ENCODE measurements around the gene CNTNAP3B. TPM values are rescaled to one million over a fixed set of nuclear protein-coding genes. Genes with fewer than 3 reads are reported as not detected.
"Not testable (repeated sequence)": the region's sequence is repeated elsewhere in the genome, so short reads cannot be mapped to it uniquely, and the experiment has no call there.

Gene CNTNAP3B
- total and polyA plus RNA-seq, 5 donors from 2014 or later: not detected

- DNase-seq; H3K4me3 ChIP-seq (ENCODE audit: low read depth, low read length); H3K4me1 Mint-ChIP-seq; H3K27ac ChIP-seq (ENCODE audit: insufficient read depth, low read length, poor library complexity, severe bottlenecking); H3K4me3 Mint-ChIP-seq; H3K27ac Mint-ChIP-seq; H3K36me3 ChIP-seq (ENCODE audit: control insufficient read depth, insufficient read depth, low read length); H3K27me3 ChIP-seq (ENCODE audit: control insufficient read depth, insufficient read depth, low read length); ATAC-seq (ENCODE audit: low read depth in 2 of 2); H3K36me3 Mint-ChIP-seq; H3K9me3 ChIP-seq (ENCODE audit: control insufficient read depth in 2 of 2, low read length in 2 of 2); H3K4me1 ChIP-seq (ENCODE audit: control insufficient read depth, insufficient read depth, low read length, poor library complexity, severe bottlenecking); H3K27me3 Mint-ChIP-seq; H3K9me3 Mint-ChIP-seq: not testable (repeated sequence)
Observed at GRCh38 chr9:42020639-42021038, 108.6 kb downstream of the CNTNAP3B start.

- not testable (repeated sequence) for H3K27ac Mint-ChIP-seq; H3K27ac ChIP-seq (ENCODE audit: insufficient read depth, low read length, poor library complexity, severe bottlenecking); H3K4me1 Mint-ChIP-seq; H3K36me3 ChIP-seq (ENCODE audit: control insufficient read depth, insufficient read depth, low read length); H3K4me1 ChIP-seq (ENCODE audit: control insufficient read depth, insufficient read depth, low read length, poor library complexity, severe bottlenecking); ATAC-seq (ENCODE audit: low read depth in 2 of 2); H3K4me3 Mint-ChIP-seq; H3K36me3 Mint-ChIP-seq; H3K27me3 ChIP-seq (ENCODE audit: control insufficient read depth, insufficient read depth, low read length); H3K9me3 Mint-ChIP-seq; H3K9me3 ChIP-seq (ENCODE audit: control insufficient read depth in 2 of 2, low read length in 2 of 2); DNase-seq; H3K4me3 ChIP-seq (ENCODE audit: low read depth, low read length); H3K27me3 Mint-ChIP-seq
Observed at GRCh38 chr9:42018220-42018922, 110.9 kb downstream of the CNTNAP3B start.

GRCh38 chr9:42014317-42014716 is 114.9 kb downstream of the CNTNAP3B start:
- H3K4me1 ChIP-seq (ENCODE audit: control insufficient read depth, insufficient read depth, low read length, poor library complexity, severe bottlenecking); H3K9me3 ChIP-seq (ENCODE audit: control insufficient read depth in 2 of 2, low read length in 2 of 2); H3K4me3 Mint-ChIP-seq; H3K36me3 ChIP-seq (ENCODE audit: control insufficient read depth, insufficient read depth, low read length); H3K27me3 Mint-ChIP-seq; ATAC-seq (ENCODE audit: low read depth in 2 of 2); H3K27ac Mint-ChIP-seq; H3K9me3 Mint-ChIP-seq; H3K27ac ChIP-seq (ENCODE audit: insufficient read depth, low read length, poor library complexity, severe bottlenecking); H3K4me1 Mint-ChIP-seq; H3K4me3 ChIP-seq (ENCODE audit: low read depth, low read length); DNase-seq; H3K36me3 Mint-ChIP-seq; H3K27me3 ChIP-seq (ENCODE audit: control insufficient read depth, insufficient read depth, low read length): not testable (repeated sequence)

- H3K27ac ChIP-seq (ENCODE audit: insufficient read depth, low read length, poor library complexity, severe bottlenecking); H3K9me3 ChIP-seq (ENCODE audit: control insufficient read depth in 2 of 2, low read length in 2 of 2); H3K4me1 Mint-ChIP-seq; H3K27me3 ChIP-seq (ENCODE audit: control insufficient read depth, insufficient read depth, low read length); H3K27ac Mint-ChIP-seq; H3K4me1 ChIP-seq (ENCODE audit: control insufficient read depth, insufficient read depth, low read length, poor library complexity, severe bottlenecking); DNase-seq; H3K36me3 Mint-ChIP-seq; H3K9me3 Mint-ChIP-seq; H3K4me3 ChIP-seq (ENCODE audit: low read depth, low read length); H3K4me3 Mint-ChIP-seq; H3K27me3 Mint-ChIP-seq; H3K36me3 ChIP-seq (ENCODE audit: control insufficient read depth, insufficient read depth, low read length); ATAC-seq (ENCODE audit: low read depth in 2 of 2): not testable (repeated sequence)
Observed at GRCh38 chr9:41991607-41992006, 137.6 kb downstream of the CNTNAP3B start.

- not testable (repeated sequence) for H3K27me3 ChIP-seq (ENCODE audit: control insufficient read depth, insufficient read depth, low read length); H3K4me1 ChIP-seq (ENCODE audit: control insufficient read depth, insufficient read depth, low read length, poor library complexity, severe bottlenecking); H3K4me3 ChIP-seq (ENCODE audit: low read depth, low read length); H3K27ac Mint-ChIP-seq; H3K36me3 ChIP-seq (ENCODE audit: control insufficient read depth, insufficient read depth, low read length); H3K27me3 Mint-ChIP-seq; H3K36me3 Mint-ChIP-seq; H3K9me3 Mint-ChIP-seq; H3K27ac ChIP-seq (ENCODE audit: insufficient read depth, low read length, poor library complexity, severe bottlenecking); H3K4me1 Mint-ChIP-seq; H3K9me3 ChIP-seq (ENCODE audit: control insufficient read depth in 2 of 2, low read length in 2 of 2); ATAC-seq (ENCODE audit: low read depth in 2 of 2); DNase-seq; H3K4me3 Mint-ChIP-seq
Observed at GRCh38 chr9:41980271-41980670, 149.0 kb downstream of the CNTNAP3B start.

- H3K36me3 ChIP-seq (ENCODE audit: control insufficient read depth, insufficient read depth, low read length); H3K27ac Mint-ChIP-seq; H3K4me1 ChIP-seq (ENCODE audit: control insufficient read depth, insufficient read depth, low read length, poor library complexity, severe bottlenecking); H3K9me3 Mint-ChIP-seq; DNase-seq; H3K27me3 ChIP-seq (ENCODE audit: control insufficient read depth, insufficient read depth, low read length); H3K4me3 Mint-ChIP-seq; H3K4me3 ChIP-seq (ENCODE audit: low read depth, low read length); H3K4me1 Mint-ChIP-seq; H3K9me3 ChIP-seq (ENCODE audit: control insufficient read depth in 2 of 2, low read length in 2 of 2); H3K27me3 Mint-ChIP-seq; H3K36me3 Mint-ChIP-seq; H3K27ac ChIP-seq (ENCODE audit: insufficient read depth, low read length, poor library complexity, severe bottlenecking); ATAC-seq (ENCODE audit: low read depth in 2 of 2): not testable (repeated sequence)
Observed at GRCh38 chr9:41977965-41978600, 151.1 kb downstream of the CNTNAP3B start.

GRCh38 chr9:41974906-41975305 is 154.3 kb downstream of the CNTNAP3B start:
- not testable (repeated sequence) for H3K9me3 Mint-ChIP-seq; H3K27me3 ChIP-seq (ENCODE audit: control insufficient read depth, insufficient read depth, low read length); H3K4me1 ChIP-seq (ENCODE audit: control insufficient read depth, insufficient read depth, low read length, poor library complexity, severe bottlenecking); H3K9me3 ChIP-seq (ENCODE audit: control insufficient read depth in 2 of 2, low read length in 2 of 2); H3K27ac ChIP-seq (ENCODE audit: insufficient read depth, low read length, poor library complexity, severe bottlenecking); DNase-seq; H3K27me3 Mint-ChIP-seq; H3K36me3 ChIP-seq (ENCODE audit: control insufficient read depth, insufficient read depth, low read length); H3K27ac Mint-ChIP-seq; H3K4me3 ChIP-seq (ENCODE audit: low read depth, low read length); H3K4me3 Mint-ChIP-seq; H3K36me3 Mint-ChIP-seq; H3K4me1 Mint-ChIP-seq; ATAC-seq (ENCODE audit: low read depth in 2 of 2)

- not testable (repeated sequence) for DNase-seq; H3K4me3 Mint-ChIP-seq; H3K27me3 ChIP-seq (ENCODE audit: control insufficient read depth, insufficient read depth, low read length); H3K27ac ChIP-seq (ENCODE audit: insufficient read depth, low read length, poor library complexity, severe bottlenecking); H3K36me3 ChIP-seq (ENCODE audit: control insufficient read depth, insufficient read depth, low read length); H3K27ac Mint-ChIP-seq; ATAC-seq (ENCODE audit: low read depth in 2 of 2); H3K4me3 ChIP-seq (ENCODE audit: low read depth, low read length); H3K27me3 Mint-ChIP-seq; H3K36me3 Mint-ChIP-seq; H3K4me1 ChIP-seq (ENCODE audit: control insufficient read depth, insufficient read depth, low read length, poor library complexity, severe bottlenecking); H3K9me3 ChIP-seq (ENCODE audit: control insufficient read depth in 2 of 2, low read length in 2 of 2); H3K4me1 Mint-ChIP-seq; H3K9me3 Mint-ChIP-seq
Observed at GRCh38 chr9:41953007-41953406, 176.2 kb downstream of the CNTNAP3B start.
